CD4-positive, alpha-beta memory T cell (primary cell): ENCODE results near the gene SHCBP1L. TPM values are rescaled to one million over a fixed set of nuclear protein-coding genes. Genes with fewer than 3 reads are reported as not detected.
A peak's percentile ranks its signal among the peaks of the same experiment; 100 is the strongest.

Source experiments
- CTCF ChIA-PET: fragments of 350-600 bp; sonication (Branson Sonifier 250); formaldehyde crosslinking; loops from one replicate; lab custom pipeline; 2021; ENCODE audit warnings: inconsistent platforms; ENCODE audit not compliant: partially characterized antibody; lab: Charles Lee
- POLR2A ChIA-PET: fragments of 350-600 bp; sonication (Branson Sonifier 250); formaldehyde crosslinking; loops from one replicate; lab custom pipeline; 2021; ENCODE audit not compliant: partially characterized antibody; lab: Charles Lee
- DNase-seq, 5 donors: peaks; one replicate each; pipeline versions ENCODE4 v3.0.0 to v3.0.0-alpha.2; 2020 to 2022; ENCODE audit warnings: mixed read lengths in 1 of 5
- H3K27ac ChIP-seq: one replicate; pipeline ENCODE4 v1.7.0; 2013; ENCODE audit warnings: low read depth, low read length
- H3K27me3 ChIP-seq: 2 replicates; pipeline ENCODE4 v1.7.0; 2013; ENCODE audit warnings: mild to moderate bottlenecking, low read length, moderate library complexity; ENCODE audit not compliant: insufficient read depth
- H3K36me3 ChIP-seq: 2 replicates; pipeline ENCODE4 v1.7.0; 2013; ENCODE audit warnings: mild to moderate bottlenecking, low read length, moderate library complexity; ENCODE audit not compliant: insufficient read depth
- H3K4me1 ChIP-seq: 2 replicates; pipeline ENCODE4 v1.7.0; 2013; ENCODE audit warnings: mild to moderate bottlenecking, low read length, moderate library complexity; ENCODE audit not compliant: insufficient read depth
- H3K4me3 ChIP-seq, 2 donors: one replicate each; pipeline ENCODE4 v1.7.0; 2013; ENCODE audit warnings: low read length in 2 of 2, mild to moderate bottlenecking in 1 of 2
- H3K9me3 ChIP-seq, 2 donors: one replicate each; pipeline ENCODE4 v1.7.0; 2013; ENCODE audit warnings: low read length in 2 of 2, control low read depth in 1 of 2; ENCODE audit not compliant: control insufficient read depth in 1 of 2
- H3K27ac Mint-ChIP-seq, 7 donors: one replicate each; pipeline ENCODE4 v1.8.0; 2020 to 2021; ENCODE audit warnings: mixed read lengths in 7 of 7, mild to moderate bottlenecking in 6 of 7, inconsistent platforms in 3 of 7, moderate library complexity in 3 of 7
- H3K27me3 Mint-ChIP-seq, 2 donors: one replicate each; pipeline ENCODE4 v1.8.0; 2020 to 2021; ENCODE audit warnings: mixed read lengths in 2 of 2
- H3K36me3 Mint-ChIP-seq, 2 donors: one replicate each; pipeline ENCODE4 v1.8.0; 2020 to 2021; ENCODE audit warnings: mixed read lengths in 2 of 2, inconsistent platforms in 1 of 2, mild to moderate bottlenecking in 1 of 2
- H3K4me1 Mint-ChIP-seq, 4 donors: one replicate each; pipeline ENCODE4 v1.8.0; 2020 to 2021; ENCODE audit warnings: mixed read lengths in 4 of 4, mild to moderate bottlenecking in 1 of 4
- H3K4me3 Mint-ChIP-seq, 8 donors: one replicate each; pipeline ENCODE4 v1.8.0; 2020 to 2021; ENCODE audit warnings: mixed read lengths in 8 of 8, mild to moderate bottlenecking in 7 of 8, moderate library complexity in 6 of 8, inconsistent platforms in 3 of 8
- H3K9me3 Mint-ChIP-seq, 8 donors: one replicate each; pipeline ENCODE4 v1.8.0; 2020 to 2021; ENCODE audit warnings: mixed read lengths in 8 of 8, mild to moderate bottlenecking in 5 of 8, inconsistent platforms in 3 of 8, moderate library complexity in 1 of 8
- intact Hi-C: fragments of 100-400 bp; cut with micrococcal nuclease; formaldehyde crosslinking; loops from one replicate; pipeline ENCODE4 v1.15.1; 2023
- polyA plus RNA-seq, 2 donors: library from polyadenylated mRNA; unstranded; fragments of 300-500 nt; fragmentation: Illumina TruSeq; gene quantifications; one replicate each; pipeline ENCODE4 v1.2.3, GENCODE V29; 2021
- total RNA-seq, 2 experiments: library from RNA; stranded (reverse); gene quantifications; one replicate each; pipeline ENCODE4 v1.2.3, GENCODE V29; 2021

The SHCBP1L gene
- total and polyA plus RNA-seq, 4 experiments from 2014 or later = not detected

DNA sequence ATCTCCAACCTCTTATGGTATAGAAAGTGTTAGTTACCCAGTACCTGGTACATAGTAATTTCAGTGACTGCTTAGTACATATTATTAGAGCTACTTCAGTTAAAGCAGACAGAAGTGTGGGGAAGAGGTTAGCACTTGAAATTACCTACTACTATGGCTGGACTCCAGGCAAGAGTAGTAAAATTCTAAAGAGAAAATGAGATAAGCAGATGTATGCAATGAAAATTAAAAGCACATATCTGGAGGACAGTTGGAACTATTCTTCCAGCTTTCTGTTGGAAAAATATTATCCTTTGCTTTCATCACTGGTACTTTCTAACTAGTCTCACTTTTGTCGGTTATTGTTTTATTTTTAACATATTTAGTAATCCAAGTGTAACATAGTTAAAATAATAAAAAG lies 90.1 kb downstream of the SHCBP1L start:
- no peaks in the 10 kb centered on the region for H3K27me3 Mint-ChIP-seq
- H3K4me1 Mint-ChIP-seq = peaks cover 5 to 20% (median 6%) of the 10 kb centered on the region in 4 donors
- Histone ChIP-seq H3K4me3 (no peak overlapping the region), H3K36me3 (peaks cover 86% of the 10 kb centered on the region), H3K9me3 (no peaks in the 10 kb centered on the region), H3K27me3 (no peaks in the 10 kb centered on the region), H3K27ac (no peak overlapping the region), H3K4me1 (no peaks in the 10 kb centered on the region)
- DNase-seq = no peak
- no peak overlapping the region for H3K4me3 Mint-ChIP-seq
- intact Hi-C loops = no loop called here
- H3K27ac Mint-ChIP-seq = peak overlapping the region in 2 of 7 donors; percentile 43 to 75
- ChIA-PET POLR2A (no interaction called here), CTCF (no interaction called here)
- peaks cover 71 to 90% of the 10 kb centered on the region in 2 donors for H3K36me3 Mint-ChIP-seq
- no peaks in the 10 kb centered on the region for H3K9me3 Mint-ChIP-seq

GRCh38 chr1:182861994-182862393 lies 91.0 kb downstream of the SHCBP1L start:
- no peak overlapping the region for H3K27ac ChIP-seq
- Mint-ChIP-seq H3K27me3 (no peaks in the 10 kb centered on the region), H3K27ac (peak overlapping the region in 2 of 7 donors; percentile 17 to 29), H3K36me3 (peaks cover 74 to 90% of the 10 kb centered on the region in 2 donors), H3K4me1 (peaks cover 5 to 20% (median 6%) of the 10 kb centered on the region in 4 donors), H3K4me3 (no peak overlapping the region), H3K9me3 (no peaks in the 10 kb centered on the region)
- CTCF ChIA-PET = no interaction called here
- peaks cover 86% of the 10 kb centered on the region for H3K36me3 ChIP-seq
- H3K27me3 ChIP-seq = no peaks in the 10 kb centered on the region
- intact Hi-C loops = no loop called here
- DNase-seq = no peak
- no peaks in the 10 kb centered on the region for H3K9me3 ChIP-seq
- POLR2A ChIA-PET = no interaction called here
- H3K4me1 ChIP-seq = no peaks in the 10 kb centered on the region
- H3K4me3 ChIP-seq = no peak overlapping the region

DNA sequence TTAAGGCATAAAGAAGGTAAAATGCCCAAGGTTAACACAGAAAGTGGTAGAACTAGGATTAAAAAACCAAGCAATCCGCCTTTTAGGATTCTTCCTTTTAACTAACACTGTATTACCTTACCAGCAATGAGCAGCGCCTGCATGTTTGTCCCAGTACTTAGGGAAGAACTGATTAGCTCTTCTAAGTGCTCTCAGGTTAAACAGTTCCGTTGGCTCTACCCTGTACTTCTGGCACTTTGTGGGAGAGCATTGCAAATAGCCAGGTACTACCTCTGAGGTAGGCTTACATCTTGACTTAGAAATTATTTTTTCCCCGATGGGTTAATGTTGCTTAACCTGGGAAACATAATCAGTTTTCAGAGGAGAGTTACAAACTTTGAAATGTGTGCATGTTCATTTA lies 92.3 kb downstream of the SHCBP1L start:
- Mint-ChIP-seq H3K27me3 (no peaks in the 10 kb centered on the region), H3K27ac (peak overlapping the region in 1 of 7 donors; percentile 54), H3K9me3 (no peaks in the 10 kb centered on the region), H3K36me3 (peaks cover 65 to 88% of the 10 kb centered on the region in 2 donors), H3K4me3 (no peak overlapping the region), H3K4me1 (peaks cover 3 to 21% (median 5%) of the 10 kb centered on the region in 4 donors)
- ChIA-PET CTCF (no interaction called here), POLR2A (no interaction called here)
- intact Hi-C loops = no loop called here
- no peaks in the 10 kb centered on the region for H3K9me3 ChIP-seq
- H3K36me3 ChIP-seq = peaks cover 84% of the 10 kb centered on the region
- no peaks in the 10 kb centered on the region for H3K4me1 ChIP-seq
- H3K27me3 ChIP-seq = no peaks in the 10 kb centered on the region
- H3K4me3 ChIP-seq = no peak overlapping the region
- no peak overlapping the region for H3K27ac ChIP-seq
- no peak for DNase-seq

DNA sequence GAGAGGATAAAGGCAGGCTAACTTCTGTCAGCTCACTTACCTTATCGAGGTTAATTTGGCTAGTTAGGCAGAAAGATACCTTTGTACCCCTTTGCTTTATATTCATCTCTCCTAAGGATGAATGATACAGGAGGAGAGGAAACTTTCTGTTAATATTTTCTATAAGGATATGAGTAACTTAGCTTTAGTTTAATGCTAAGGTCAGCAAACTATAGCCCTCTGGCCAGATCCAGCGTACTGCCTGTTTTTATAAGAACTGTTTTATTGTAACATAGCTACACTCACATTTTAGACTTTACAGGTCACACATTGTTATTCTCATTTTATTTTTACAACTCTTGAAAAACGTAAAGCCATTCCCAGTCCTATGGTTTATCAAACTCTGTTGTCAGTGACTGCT lies 95.8 kb downstream of the SHCBP1L start:
- peaks cover 62 to 93% of the 10 kb centered on the region in 2 donors for H3K36me3 Mint-ChIP-seq
- CTCF ChIA-PET = no interaction called here
- H3K27ac Mint-ChIP-seq = no peak overlapping the region
- no peak overlapping the region for H3K4me3 ChIP-seq
- intact Hi-C loops = no loop called here
- H3K4me1 Mint-ChIP-seq = peaks cover 2 to 16% (median 6%) of the 10 kb centered on the region in 4 donors
- H3K9me3 Mint-ChIP-seq = no peaks in the 10 kb centered on the region
- H3K27ac ChIP-seq = no peak overlapping the region
- POLR2A ChIA-PET = no interaction called here
- H3K9me3 ChIP-seq = no peaks in the 10 kb centered on the region
- DNase-seq = no peak
- H3K36me3 ChIP-seq = peaks cover 94% of the 10 kb centered on the region
- no peaks in the 10 kb centered on the region for H3K27me3 ChIP-seq
- H3K27me3 Mint-ChIP-seq = no peaks in the 10 kb centered on the region
- no peak overlapping the region for H3K4me3 Mint-ChIP-seq
- H3K4me1 ChIP-seq = no peaks in the 10 kb centered on the region

DNA sequence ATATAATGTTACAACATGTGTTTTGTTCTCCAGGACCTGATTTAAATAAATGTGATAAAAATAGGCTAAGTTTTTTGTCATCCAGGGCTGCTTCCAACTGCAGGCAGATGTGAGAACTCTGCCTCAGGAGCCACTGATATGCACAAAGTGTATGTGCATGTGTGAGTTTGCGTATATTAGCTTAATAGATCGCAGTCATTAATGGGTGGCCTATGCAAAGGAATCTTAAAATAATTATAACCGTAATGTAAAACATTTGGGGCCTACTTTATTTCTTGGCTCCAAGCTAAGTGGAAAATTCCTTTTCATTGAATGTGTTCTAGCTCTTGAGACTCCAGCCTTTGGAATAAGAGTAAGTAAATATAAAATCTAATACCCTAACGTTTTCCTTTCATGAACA lies 97.1 kb downstream of the SHCBP1L start:
- no peak for DNase-seq
- ChIA-PET POLR2A (interaction anchor here (1.0 to 1.4 kb wide), 2 partner anchors 9 to 16 kb away, joined by 3 to 4 read pairs; no protein-coding TSS in a partner anchor), CTCF (interaction anchor here (0.9 kb wide), 1 partner anchor 14 kb away, joined by 4 read pairs; no protein-coding TSS in a partner anchor)
- H3K27ac Mint-ChIP-seq = no peak overlapping the region
- no peak overlapping the region for H3K4me3 ChIP-seq
- no peaks in the 10 kb centered on the region for H3K4me1 ChIP-seq
- H3K36me3 ChIP-seq = peaks cover 93% of the 10 kb centered on the region
- H3K9me3 Mint-ChIP-seq = no peaks in the 10 kb centered on the region
- H3K36me3 Mint-ChIP-seq = peaks cover 61 to 95% of the 10 kb centered on the region in 2 donors
- no peaks in the 10 kb centered on the region for H3K27me3 Mint-ChIP-seq
- H3K4me3 Mint-ChIP-seq = no peak overlapping the region
- H3K9me3 ChIP-seq = no peaks in the 10 kb centered on the region
- intact Hi-C loops = no loop called here
- no peaks in the 10 kb centered on the region for H3K27me3 ChIP-seq
- H3K4me1 Mint-ChIP-seq = peaks cover 2 to 14% (median 10%) of the 10 kb centered on the region in 4 donors
- no peak overlapping the region for H3K27ac ChIP-seq

DNA sequence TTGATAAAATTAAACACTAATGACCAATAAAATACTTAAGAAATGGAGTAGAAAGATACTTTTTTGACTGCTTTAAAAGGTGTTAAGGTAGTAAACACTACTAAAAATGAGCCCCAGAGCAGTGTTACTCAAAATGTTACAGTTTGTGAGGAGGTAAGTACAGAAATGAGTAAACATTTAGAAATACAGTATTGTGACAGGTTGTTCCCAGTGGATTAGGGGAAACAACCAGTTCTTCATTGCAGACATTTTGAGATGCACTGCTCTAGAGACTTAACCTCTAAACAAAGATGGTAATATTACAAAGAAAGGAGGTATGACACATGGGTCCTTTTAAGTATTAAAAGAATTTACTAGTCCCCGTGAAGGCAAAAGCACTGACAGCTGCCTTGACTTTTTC lies 101.1 kb downstream of the SHCBP1L start:
- ChIA-PET POLR2A (no interaction called here), CTCF (no interaction called here)
- H3K9me3 Mint-ChIP-seq = no peaks in the 10 kb centered on the region
- Histone ChIP-seq H3K36me3 (peaks cover 90% of the 10 kb centered on the region), H3K4me1 (peaks cover 20% of the 10 kb centered on the region), H3K9me3 (no peaks in the 10 kb centered on the region), H3K4me3 (no peak overlapping the region), H3K27me3 (no peaks in the 10 kb centered on the region), H3K27ac (no peak overlapping the region)
- peak overlapping the region in 1 of 7 donors; percentile 12 for H3K27ac Mint-ChIP-seq
- intact Hi-C loops = no loop called here
- H3K4me3 Mint-ChIP-seq = no peak overlapping the region
- H3K36me3 Mint-ChIP-seq = peaks cover 60 to 93% of the 10 kb centered on the region in 2 donors
- no peaks in the 10 kb centered on the region for H3K27me3 Mint-ChIP-seq
- peaks cover 28 to 43% (median 39%) of the 10 kb centered on the region in 4 donors for H3K4me1 Mint-ChIP-seq
- DNase-seq = no peak

GRCh38 chr1:182850319-182850718 lies 102.6 kb downstream of the SHCBP1L start:
- no peak for DNase-seq
- Mint-ChIP-seq H3K27ac (peak overlapping the region in 2 of 7 donors; percentile 23 to 52), H3K4me1 (peaks cover 35 to 58% (median 47%) of the 10 kb centered on the region in 4 donors)

More at GRCh38 chr1:182850319-182850718, 102.6 kb downstream of the SHCBP1L start:
- Histone ChIP-seq H3K4me3 (no peak overlapping the region), H3K4me1 (peaks cover 27% of the 10 kb centered on the region), H3K27me3 (no peaks in the 10 kb centered on the region), H3K36me3 (peaks cover 86% of the 10 kb centered on the region), H3K27ac (no peak overlapping the region), H3K9me3 (no peaks in the 10 kb centered on the region)
- Mint-ChIP-seq H3K4me3 (no peak overlapping the region), H3K27me3 (no peaks in the 10 kb centered on the region), H3K36me3 (peaks cover 60 to 93% of the 10 kb centered on the region in 2 donors), H3K9me3 (no peaks in the 10 kb centered on the region)
- ChIA-PET POLR2A (no interaction called here), CTCF (no interaction called here)
- intact Hi-C loops = no loop called here
